K562 (cell line): ENCODE measurements around the gene CLUH. TPM values are rescaled to one million over a fixed set of nuclear protein-coding genes. Genes with fewer than 3 reads are reported as not detected.

Source experiments
- BRF2 ChIP-seq: IDR thresholded peaks from 3 replicates; pipeline ENCODE4 v1.6.1; 2011; ENCODE audit warnings: borderline replicate concordance, mild to moderate bottlenecking; ENCODE audit not compliant: insufficient read length, insufficient read depth
- CBX1 ChIP-seq: sonication (generic); IDR thresholded peaks from 2 replicates; pipeline ENCODE4 v1.6.1; 2016; ENCODE audit warnings: antibody characterized with exemption, low read depth, mild to moderate bottlenecking
- E2F6 ChIP-seq, 2 experiments: IDR thresholded peaks; 2 replicates each; pipeline ENCODE4 v1.6.1; 2011; ENCODE audit warnings: borderline replicate concordance in 1 of 2, control low read depth in 1 of 2, low read depth in 1 of 2, low read length in 1 of 2, mild to moderate bottlenecking in 1 of 2, mixed read lengths in 1 of 2, moderate library complexity in 1 of 2; ENCODE audit not compliant: insufficient read depth in 1 of 2, insufficient read length in 1 of 2, poor library complexity in 1 of 2, severe bottlenecking in 1 of 2; ENCODE audit errors: extremely low read depth in 1 of 2
- FOS ChIP-seq: IDR thresholded peaks from 3 replicates; pipeline ENCODE4 v1.6.1; 2011; ENCODE audit not compliant: insufficient read length; ENCODE audit errors: extremely low read depth
- FOSL1 ChIP-seq: fragments of 200-800 bp; sonication (Bioruptor generic); conservative IDR thresholded peaks from 2 replicates; pipeline ENCODE4 v1.6.1; 2016; ENCODE audit warnings: missing genetic modification characterization, missing compliant biosample characterization
- GTF2B ChIP-seq: IDR thresholded peaks from 2 replicates; pipeline ENCODE4 v1.6.1; 2011; ENCODE audit not compliant: insufficient read length; ENCODE audit errors: extremely low read depth
- PYGO2 ChIP-seq: fragments of 450-650 bp; IDR thresholded peaks from 2 replicates; pipeline ENCODE4 v1.6.1; 2016; ENCODE audit warnings: mild to moderate bottlenecking, missing genetic modification characterization, moderate library complexity, missing compliant biosample characterization
- RBM34 ChIP-seq: fragments of 200-400 bp; formaldehyde crosslinking; IDR thresholded peaks from 2 replicates; pipeline ENCODE4 v1.6.1; 2018; ENCODE audit warnings: low read length, borderline replicate concordance; ENCODE audit not compliant: insufficient read depth
- RUNX1 ChIP-seq: sonication (generic); IDR thresholded peaks from 2 replicates; pipeline ENCODE4 v1.6.1; 2016; ENCODE audit warnings: antibody characterized with exemption, low read depth
- SMAD1 ChIP-seq: fragments of 150-350 bp; IDR thresholded peaks from 2 replicates; pipeline ENCODE4 v1.6.1; 2014; ENCODE audit warnings: low read length, low read depth; ENCODE audit not compliant: partially characterized antibody
- TEAD1 ChIP-seq, 2 experiments: fragments of 450-650 bp in 1 of 2; sonication (generic) in 1 of 2; formaldehyde crosslinking; IDR thresholded peaks; 2 replicates each; pipeline versions ENCODE4 v1.4.0 to v1.8.0; 2020 to 2022; ENCODE audit warnings: mild to moderate bottlenecking in 2 of 2, missing genetic modification reagents in 1 of 2
- U2AF2 ChIP-seq: fragments of 200-400 bp; formaldehyde crosslinking; optimal IDR thresholded peaks from 2 replicates; pipeline ENCODE3; 2017; ENCODE audit warnings: low read depth, mild to moderate bottlenecking, low read length
- ZBTB9 ChIP-seq: fragments of 450-650 bp; formaldehyde crosslinking; IDR thresholded peaks from 2 replicates; pipeline ENCODE4 v1.4.0; 2020; ENCODE audit warnings: mild to moderate bottlenecking, moderate library complexity
- ZNF232 ChIP-seq: sonication (generic); formaldehyde crosslinking; IDR thresholded peaks from 2 replicates; pipeline ENCODE4 v1.8.0; 2022; ENCODE audit warnings: mild to moderate bottlenecking, missing genetic modification reagents
- ZNF253 ChIP-seq: fragments of 250-450 bp; sonication (Bioruptor Pico); conservative IDR thresholded peaks from 2 replicates; pipeline ENCODE4 v1.6.1; 2021; ENCODE audit warnings: mild to moderate bottlenecking
- ZNF3 ChIP-seq: fragments of 250-450 bp; sonication (Bioruptor Pico); IDR thresholded peaks from 2 replicates; pipeline ENCODE4 v1.5.0; 2021; ENCODE audit warnings: mild to moderate bottlenecking, moderate library complexity
- ZNF311 ChIP-seq: fragments of 250-450 bp; sonication (Bioruptor Pico); IDR thresholded peaks from 2 replicates; pipeline ENCODE4 v1.4.0; 2020; ENCODE audit warnings: mild to moderate bottlenecking, moderate library complexity
- ZNF696 ChIP-seq: fragments of 250-450 bp; sonication (Bioruptor Pico); conservative IDR thresholded peaks from 2 replicates; pipeline ENCODE4 v1.4.0; 2020; ENCODE audit warnings: mild to moderate bottlenecking, moderate library complexity
- polyA plus RNA-seq, 8 experiments: library from polyadenylated mRNA; depleted of rRNA in 4 of 8; stranded (reverse) in 5 of 8; unstranded in 3 of 8; fragments of >200 nt; fragmentation: Nextera tagmentation in 2 of 8; fragmentation: Illumina TruSeq in 1 of 8; extraction: Ambion mirVana in 2 of 8; extraction: Trizol in 1 of 8; gene quantifications; 2 replicates each; pipeline versions ENCODE4 v1.2.1 to v1.2.3, GENCODE V29; 2011 to 2014; ENCODE audit warnings: inconsistent platforms in 1 of 8, missing spikeins in 1 of 8
- total RNA-seq, 7 experiments: library from RNA; depleted of rRNA in 6 of 7; stranded (reverse); fragments of >200 nt in 6 of 7; fragmentation: Illumina TruSeq in 2 of 7; extraction: Trizol in 2 of 7; gene quantifications; 2 replicates each; pipeline versions ENCODE4 v1.2.1 to v1.2.3, GENCODE V29; 2011 to 2021; ENCODE audit warnings: low replicate concordance in 1 of 7
- TF ChIP-seq, protein P1 (sequence below): fragments of 250-450 bp; sonication (Bioruptor Pico); IDR thresholded peaks from 2 replicates; pipeline ENCODE4 v1.6.1; 2021; ENCODE audit warnings: mild to moderate bottlenecking
- TF ChIP-seq, protein P2 (sequence below): fragments of 450-650 bp; IDR thresholded peaks from 2 replicates; pipeline ENCODE4 v1.7.1; 2018; ENCODE audit warnings: mild to moderate bottlenecking, low read depth; ENCODE audit not compliant: partially characterized antibody

Gene CLUH
- total and polyA plus RNA-seq, 9 of the 15 experiments (the other 6 are each of a cell fraction or from before 2014, with no cell fraction given), result 0.21 to 140 (median 33.2) TPM

DNA sequence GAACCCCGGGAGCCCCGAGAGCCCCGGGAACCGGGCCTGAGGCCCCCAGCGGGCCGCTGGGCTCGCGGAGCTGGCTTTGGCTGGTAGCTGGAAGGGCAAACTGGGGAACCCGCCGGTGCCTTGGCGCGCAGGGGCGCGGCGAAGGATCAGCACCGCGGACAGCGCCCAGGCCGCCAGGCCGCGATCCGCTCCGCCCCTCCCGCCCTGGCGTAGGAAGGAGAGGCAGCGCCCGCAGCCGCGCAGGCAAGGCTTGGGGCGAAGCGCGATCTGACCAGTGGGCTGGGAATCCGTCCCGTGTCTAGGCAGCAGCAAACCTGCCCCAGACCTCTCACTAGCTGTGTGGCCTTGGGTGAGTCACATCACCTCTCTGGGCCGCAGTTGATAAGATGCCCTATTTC lies 38.2 kb upstream of the CLUH start (continued):
- TF ChIP-seq RBM34, result no peak
- peak in 1 of 2 experiments; percentile 30 for TF ChIP-seq E2F6 (IDR thresholded peaks at IDR 0.05; ENCODE audit: borderline replicate concordance in 1 of 2, extremely low read depth in 1 of 2, insufficient read depth in 1 of 2, insufficient read length in 1 of 2, low read depth in 1 of 2, low read length in 1 of 2, poor library complexity in 1 of 2, severe bottlenecking in 1 of 2)
- TF ChIP-seq ZNF3 (CRISPR knock-in tag), result no peak
- no peak for TF ChIP-seq GTF2B
- no peak for TF ChIP-seq ZNF253 (CRISPR knock-in tag)
- peak in 1 of 2 experiments; percentile 62; a peak in 1 of 4 replicates for TF ChIP-seq TEAD1 (CRISPR knock-in tag; IDR thresholded peaks at IDR 0.05)
- no peak for TF ChIP-seq ZNF696
- TF ChIP-seq CBX1, result no peak
- no peak for TF ChIP-seq ZBTB9 (CRISPR knock-in tag)
- no peak for TF ChIP-seq FOSL1 (tag)
- TF ChIP-seq, protein P1, sequence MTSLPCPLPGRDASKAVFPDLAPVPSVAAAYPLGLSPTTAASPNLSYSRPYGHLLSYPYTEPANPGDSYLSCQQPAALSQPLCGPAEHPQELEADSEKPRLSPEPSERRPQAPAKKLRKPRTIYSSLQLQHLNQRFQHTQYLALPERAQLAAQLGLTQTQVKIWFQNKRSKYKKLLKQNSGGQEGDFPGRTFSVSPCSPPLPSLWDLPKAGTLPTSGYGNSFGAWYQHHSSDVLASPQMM (CRISPR knock-in tag), result no peak
- TF ChIP-seq ZNF311 (CRISPR knock-in tag), result no peak
- TF ChIP-seq, protein P2, sequence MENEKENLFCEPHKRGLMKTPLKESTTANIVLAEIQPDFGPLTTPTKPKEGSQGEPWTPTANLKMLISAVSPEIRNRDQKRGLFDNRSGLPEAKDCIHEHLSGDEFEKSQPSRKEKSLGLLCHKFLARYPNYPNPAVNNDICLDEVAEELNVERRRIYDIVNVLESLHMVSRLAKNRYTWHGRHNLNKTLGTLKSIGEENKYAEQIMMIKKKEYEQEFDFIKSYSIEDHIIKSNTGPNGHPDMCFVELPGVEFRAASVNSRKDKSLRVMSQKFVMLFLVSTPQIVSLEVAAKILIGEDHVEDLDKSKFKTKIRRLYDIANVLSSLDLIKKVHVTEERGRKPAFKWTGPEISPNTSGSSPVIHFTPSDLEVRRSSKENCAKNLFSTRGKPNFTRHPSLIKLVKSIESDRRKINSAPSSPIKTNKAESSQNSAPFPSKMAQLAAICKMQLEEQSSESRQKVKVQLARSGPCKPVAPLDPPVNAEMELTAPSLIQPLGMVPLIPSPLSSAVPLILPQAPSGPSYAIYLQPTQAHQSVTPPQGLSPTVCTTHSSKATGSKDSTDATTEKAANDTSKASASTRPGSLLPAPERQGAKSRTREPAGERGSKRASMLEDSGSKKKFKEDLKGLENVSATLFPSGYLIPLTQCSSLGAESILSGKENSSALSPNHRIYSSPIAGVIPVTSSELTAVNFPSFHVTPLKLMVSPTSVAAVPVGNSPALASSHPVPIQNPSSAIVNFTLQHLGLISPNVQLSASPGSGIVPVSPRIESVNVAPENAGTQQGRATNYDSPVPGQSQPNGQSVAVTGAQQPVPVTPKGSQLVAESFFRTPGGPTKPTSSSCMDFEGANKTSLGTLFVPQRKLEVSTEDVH, result no peak
- no peak for TF ChIP-seq SMAD1
- TF ChIP-seq PYGO2 (tag), result no peak
- TF ChIP-seq FOS, result no peak
- TF ChIP-seq U2AF2, result no peak
- no peak for TF ChIP-seq BRF2
- no peak for TF ChIP-seq RUNX1
- 0 out of 2 replicates have a peak, but pooled peaks have one; percentile 39 for TF ChIP-seq ZNF232 (CRISPR knock-in tag)
